ENCODE results near the gene CAPN11.

DNA sequence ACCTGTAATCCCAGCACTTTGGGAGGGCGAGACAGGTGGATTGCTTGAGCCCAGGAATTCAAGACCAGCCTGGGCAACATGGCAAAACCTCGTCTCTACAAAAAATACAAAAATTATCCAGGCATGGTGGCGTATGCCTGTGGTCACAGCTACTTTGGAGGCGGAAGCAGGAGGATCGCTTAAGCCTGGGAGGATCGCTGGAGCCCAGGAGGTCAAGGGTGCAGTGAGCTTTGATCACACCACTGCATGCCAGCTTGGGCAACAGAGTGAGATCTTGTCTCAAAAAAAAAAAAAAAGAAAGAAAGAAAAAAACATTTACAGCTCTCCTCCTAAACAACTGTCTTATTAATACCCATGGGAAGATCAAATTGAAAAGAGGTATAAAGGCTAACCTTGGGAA, 49.3 kb downstream of the CAPN11 start:
- TF ChIP-seq CTCF (IDR thresholded peaks at IDR 0.05) (no peak), POLR2A (IDR thresholded peaks at IDR 0.05) (no peak)
